ENCODE results near the gene LSP1.

DNA sequence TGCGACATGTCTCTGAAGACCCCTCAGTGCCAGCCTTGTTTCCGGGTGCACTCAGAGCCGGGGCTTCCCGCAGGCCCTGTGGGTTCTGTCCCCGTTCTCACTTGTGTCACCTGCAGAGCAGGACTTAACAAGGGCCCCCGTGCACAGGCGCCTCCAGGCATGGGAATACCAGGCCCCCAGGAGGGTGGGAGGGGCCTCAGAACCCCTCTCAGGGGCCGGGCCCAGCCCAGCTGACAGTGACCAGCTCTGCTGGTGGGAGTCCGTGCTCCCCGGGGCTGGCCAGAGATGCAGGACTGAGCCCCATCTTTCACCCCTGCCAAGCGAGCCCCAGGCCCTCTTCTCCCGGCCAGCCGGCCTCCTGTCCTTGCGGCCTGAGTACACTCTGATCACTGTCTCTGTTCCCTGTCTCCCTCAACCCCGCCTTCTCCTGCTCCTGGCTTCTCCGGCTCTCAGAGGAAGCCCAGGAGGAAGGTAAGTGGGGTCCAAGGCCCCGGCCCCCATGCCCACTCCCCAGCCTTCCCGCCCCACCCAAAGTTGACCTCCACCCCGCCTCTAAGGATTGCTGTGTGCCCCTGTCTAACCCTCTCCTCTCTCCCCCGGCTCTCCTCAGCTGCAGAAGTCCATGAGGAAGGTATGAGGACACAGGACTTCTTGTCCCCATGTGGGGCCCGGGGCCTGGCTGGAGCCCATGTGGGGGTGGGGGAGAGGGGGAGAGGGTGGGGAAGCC, 71.9 kb downstream of the LSP1 start:
- TF ChIP-seq CTCF (conservative IDR thresholded peaks at IDR 0.05; ENCODE audit: low read depth, low read length) (no peak), POLR2A (IDR thresholded peaks at IDR 0.05; ENCODE audit: low read depth, low read length) (no peak)
